ENCODE results near the gene LRMDA.

LRMDA gene

GRCh38 chr10:75425291-75426079, 5.9 kb upstream of the LRMDA start:
- no peak for DNase-seq (ENCODE audit: low read depth)

- no peak for DNase-seq (ENCODE audit: low read depth)
Measured at GRCh38 chr10:75426880-75427279, 4.5 kb upstream of the LRMDA start.

DNA sequence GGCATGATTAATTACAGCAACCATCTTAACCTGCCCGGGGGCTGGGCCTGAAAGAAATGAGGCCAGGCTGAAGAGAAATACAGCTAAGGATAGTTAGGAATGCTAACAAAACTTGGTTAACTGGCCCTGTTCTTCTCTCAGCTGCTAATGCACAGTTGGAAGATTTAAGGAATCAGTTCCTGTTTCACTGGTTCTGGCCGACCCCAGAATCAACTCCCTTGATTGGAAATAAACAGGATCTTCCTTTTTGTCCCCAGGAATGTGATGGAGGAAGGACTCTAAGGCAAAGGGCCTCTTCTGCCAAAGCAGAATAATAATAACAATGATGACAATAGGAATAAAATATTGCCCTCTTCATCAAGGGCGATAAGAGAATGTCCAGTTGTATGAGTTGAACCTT, 3.5 kb upstream of the LRMDA start:
- DNase-seq (ENCODE audit: low read depth) = no peak

GRCh38 chr10:75428434-75429158, 2.8 kb upstream of the LRMDA start:
- no peak for DNase-seq (ENCODE audit: low read depth)

DNA sequence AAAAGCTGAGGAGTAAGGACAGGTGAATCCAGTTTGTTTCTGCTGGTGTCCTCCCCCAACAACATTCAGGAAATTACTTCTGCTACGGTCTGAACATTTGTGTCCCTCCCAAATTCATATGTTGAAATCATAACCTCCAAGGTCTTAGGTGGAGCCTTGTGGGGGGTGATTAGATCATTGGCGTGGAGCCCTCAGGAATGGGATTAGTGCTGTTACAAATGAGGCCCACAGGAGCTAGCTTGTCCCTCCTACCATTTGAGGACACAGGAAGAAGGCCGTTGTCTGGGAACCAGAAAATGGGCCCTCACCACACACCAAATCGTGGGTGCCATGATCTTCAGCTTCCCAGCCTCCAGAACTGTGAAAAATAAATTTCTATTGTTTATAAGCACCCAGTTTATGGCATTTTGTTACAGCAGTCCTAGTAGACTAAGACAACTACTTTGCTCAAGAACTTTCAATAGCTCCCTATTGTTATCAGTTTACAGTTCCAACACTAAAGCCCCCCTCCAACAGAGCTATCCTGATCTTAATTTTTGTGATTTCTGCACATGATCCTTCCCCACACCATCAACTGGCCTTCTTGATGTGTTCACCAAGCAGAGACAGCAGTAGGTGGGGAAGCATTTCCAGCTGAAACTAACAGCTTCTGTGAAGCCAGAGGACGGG, 2.1 kb upstream of the LRMDA start:
- no peak for DNase-seq (ENCODE audit: low read depth)

DNA sequence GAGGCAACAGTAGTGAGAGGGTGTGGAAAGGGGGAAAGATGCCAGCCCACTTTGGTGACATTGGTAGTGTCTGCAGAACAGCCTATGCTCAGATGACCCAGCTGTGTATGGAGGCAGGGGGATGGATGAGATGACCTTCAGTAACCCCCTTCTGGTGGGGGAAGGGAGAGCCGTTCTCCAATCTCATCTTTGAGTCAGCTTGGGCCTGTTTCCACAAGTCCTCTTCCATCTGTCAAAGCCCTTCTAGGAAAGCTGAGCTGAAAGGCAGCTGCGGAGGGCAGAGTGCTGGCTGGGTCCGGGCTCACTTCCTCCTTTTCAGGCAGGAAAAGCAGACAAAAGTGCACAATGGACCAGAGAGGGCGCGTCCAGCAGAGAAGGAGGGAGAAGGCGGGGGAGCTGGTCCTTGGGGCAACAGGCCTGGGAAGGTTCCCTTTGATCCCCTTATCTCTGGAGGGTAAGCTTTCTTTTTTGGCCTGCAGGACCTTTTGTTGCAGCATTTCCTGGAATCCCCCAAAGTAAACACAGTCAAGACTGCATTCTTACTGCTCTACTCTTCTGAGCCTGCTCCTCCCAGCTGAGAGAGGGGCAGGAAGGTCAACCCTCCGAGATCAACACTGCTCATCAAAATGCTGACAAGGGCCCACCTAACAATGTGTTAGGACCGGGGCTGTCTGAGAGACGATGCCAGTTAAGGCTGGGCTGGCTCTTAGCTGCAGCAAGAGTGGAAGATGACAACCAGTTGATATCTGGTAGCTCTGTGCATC, 1.2 kb upstream of the LRMDA start:
- no peak for DNase-seq (ENCODE audit: low read depth)

- no peak for DNase-seq (ENCODE audit: low read depth)
Measured at GRCh38 chr10:75432176-75432575, 752 bp downstream of the LRMDA start.

DNA sequence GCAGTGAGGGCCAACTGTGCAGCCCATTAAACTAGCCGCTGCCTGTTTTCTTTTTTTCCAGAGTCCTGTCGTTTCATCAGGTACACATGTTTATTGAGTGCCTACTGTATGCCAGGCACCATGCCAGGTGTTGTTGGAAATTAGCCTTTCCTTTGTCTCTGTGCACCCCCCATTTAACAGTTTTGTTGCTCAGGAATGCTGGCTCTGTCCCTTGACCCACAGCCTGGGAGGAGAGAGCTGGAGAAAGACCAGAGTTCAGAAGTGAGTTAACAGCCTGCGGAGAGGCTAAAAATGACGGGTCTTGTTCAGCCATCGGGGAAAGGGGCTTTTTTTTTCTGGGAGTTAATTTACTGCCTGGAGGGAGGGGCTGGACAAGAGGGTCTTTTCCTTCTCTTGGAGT, 1.3 kb downstream of the LRMDA start:
- no peak for DNase-seq (ENCODE audit: low read depth)

GRCh38 chr10:75433216-75433615, 1.8 kb downstream of the LRMDA start:
- DNase-seq (ENCODE audit: low read depth) = no peak

DNA sequence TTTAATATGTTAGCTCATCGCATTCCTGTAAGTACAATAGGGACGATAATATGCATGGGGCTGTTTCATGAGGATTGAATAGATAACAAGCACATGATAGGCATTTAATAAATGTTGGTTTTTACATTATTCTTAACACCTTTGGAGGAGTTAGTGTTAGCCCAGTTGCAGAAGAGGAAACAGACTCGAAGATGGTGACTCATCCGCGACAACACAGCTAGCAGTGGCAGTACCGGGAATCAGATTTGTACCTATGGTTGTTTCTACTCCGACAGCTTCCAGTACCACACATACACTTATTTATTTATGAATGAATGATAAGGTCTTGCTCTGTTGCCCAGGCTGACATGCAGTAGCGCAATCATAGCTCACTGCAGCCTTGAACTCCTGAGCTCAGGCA, 2.9 kb downstream of the LRMDA start:
- no peak for DNase-seq (ENCODE audit: low read depth)

- no peak for DNase-seq (ENCODE audit: low read depth)
Measured at GRCh38 chr10:75435291-75435690, 3.9 kb downstream of the LRMDA start.

GRCh38 chr10:75436896-75437295, 5.5 kb downstream of the LRMDA start:
- no peak for DNase-seq (ENCODE audit: low read depth)

DNA sequence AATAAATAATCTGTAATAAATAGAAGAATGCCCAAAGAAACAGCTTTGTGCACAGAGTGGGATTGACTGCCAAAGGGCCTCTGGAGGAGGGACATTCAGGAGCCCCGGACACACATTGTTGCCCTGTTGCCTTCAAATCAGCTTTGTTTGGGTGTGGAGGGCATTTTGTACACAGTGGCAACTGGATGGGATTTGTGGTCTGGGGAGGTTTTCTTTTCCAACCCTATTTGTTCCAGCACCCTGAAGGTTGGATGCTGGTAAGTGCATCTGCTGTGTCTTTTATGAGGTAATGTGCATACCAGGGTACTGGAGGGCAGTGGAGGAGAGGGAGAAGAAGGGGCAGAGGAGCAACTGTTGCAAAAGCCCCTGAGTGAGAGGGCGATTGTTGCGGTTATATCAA, 6.3 kb downstream of the LRMDA start:
- no peak for DNase-seq (ENCODE audit: low read depth)

- no peak for DNase-seq (ENCODE audit: low read depth)
Measured at GRCh38 chr10:75438275-75438674, 6.9 kb downstream of the LRMDA start.

DNA sequence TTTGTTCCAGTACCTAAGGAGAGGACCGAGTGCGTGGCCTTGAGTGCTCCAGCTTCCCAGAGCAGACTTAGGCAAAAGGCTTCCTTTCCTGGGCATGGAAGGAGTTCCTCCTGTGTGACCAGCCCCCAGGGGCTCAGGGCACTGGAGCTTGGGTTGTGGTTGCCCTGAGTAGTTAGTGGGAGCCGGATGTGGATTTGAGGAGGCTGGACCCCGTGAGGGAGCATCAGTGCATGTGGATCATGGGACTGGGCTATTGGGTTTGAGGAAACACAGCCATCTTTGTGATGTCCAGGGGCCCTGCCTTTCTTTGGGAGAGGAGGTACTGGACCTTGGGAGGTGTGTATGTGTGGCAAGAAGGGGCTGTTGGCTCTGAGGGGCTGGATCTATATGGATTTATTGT, 8.4 kb downstream of the LRMDA start:
- no peak for DNase-seq (ENCODE audit: low read depth)

DNA sequence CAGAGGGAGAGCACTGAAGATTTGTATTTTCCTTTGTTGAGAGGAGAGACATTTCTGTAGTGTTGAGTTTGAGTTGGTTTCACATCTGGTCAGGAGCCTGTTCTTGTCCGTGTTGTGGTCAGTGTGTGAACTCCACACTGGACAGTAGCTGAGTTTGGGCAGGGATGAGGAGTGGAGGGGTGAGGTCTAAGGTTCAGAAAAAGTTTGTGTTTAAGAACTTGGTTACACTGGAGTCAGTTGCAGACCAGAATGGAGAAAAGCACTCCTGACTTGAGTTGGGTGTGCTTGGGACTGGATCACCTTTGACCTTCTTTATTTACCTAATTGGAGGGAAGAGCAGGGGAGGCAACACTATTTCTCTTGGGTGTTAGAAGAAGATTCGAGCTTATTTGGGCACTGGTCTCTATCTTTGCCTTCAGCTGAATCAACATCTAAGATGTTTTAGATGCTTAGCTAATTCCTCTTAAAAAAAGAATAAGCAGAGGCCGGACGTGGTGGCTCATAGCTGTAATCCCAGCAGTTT, 8.9 kb downstream of the LRMDA start:
- DNase-seq (ENCODE audit: low read depth) = no peak

DNA sequence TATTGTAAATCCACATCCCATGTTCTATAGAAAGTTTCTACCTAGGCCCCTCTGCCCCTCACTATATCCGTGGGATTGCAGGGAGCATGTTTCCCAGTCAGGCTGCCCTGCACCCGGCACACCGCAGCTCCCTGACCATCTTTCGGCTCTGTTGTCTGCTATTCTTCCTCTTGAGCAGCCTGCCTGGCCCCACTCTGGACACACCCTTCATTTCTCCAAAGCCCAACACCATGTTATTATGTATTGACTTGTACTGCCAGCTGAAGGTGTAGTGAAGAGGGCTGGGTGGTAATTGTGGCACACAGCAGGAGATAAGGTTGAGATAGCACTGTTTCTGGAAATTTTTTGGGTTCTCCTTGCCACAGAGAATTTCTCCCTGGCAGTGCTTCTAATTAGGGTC, 9.8 kb downstream of the LRMDA start:
- no peak for DNase-seq (ENCODE audit: low read depth)

DNA sequence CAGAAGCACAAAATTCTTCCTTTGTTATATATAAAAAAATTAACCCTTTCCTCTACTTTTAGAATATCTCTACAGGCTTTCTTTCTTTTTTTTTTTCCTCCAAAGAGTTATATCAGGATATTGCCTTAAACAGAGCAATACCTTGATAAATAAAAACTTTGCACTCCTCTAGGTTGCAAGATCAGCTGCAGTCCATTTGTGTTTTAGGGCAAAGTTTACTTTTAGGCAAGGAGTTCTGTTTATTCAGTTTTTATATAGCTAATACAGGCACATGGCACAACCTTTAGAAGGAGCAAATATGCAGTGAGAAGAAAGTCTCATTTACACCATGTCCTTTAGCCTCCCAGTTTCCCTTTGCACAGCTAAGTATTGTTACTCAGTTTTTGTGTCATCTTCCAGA, 10.3 kb downstream of the LRMDA start:
- no peak for DNase-seq (ENCODE audit: low read depth)

- no peak for DNase-seq (ENCODE audit: low read depth)
Measured at GRCh38 chr10:75443362-75443761, 11.9 kb downstream of the LRMDA start.

GRCh38 chr10:75444781-75445386, 13.5 kb downstream of the LRMDA start:
- no peak for DNase-seq (ENCODE audit: low read depth)

GRCh38 chr10:75446508-75446907, 15.1 kb downstream of the LRMDA start:
- no peak for DNase-seq (ENCODE audit: low read depth)

- DNase-seq (ENCODE audit: low read depth) = no peak
Measured at GRCh38 chr10:75448166-75448565, 16.7 kb downstream of the LRMDA start.

Data from activated T-cell treated with anti-CD3 and anti-CD28 coated beads for 1 hour (primary cell).